Left lobe of liver (tissue), 2 donors: Measurements from ENCODE around the gene UBXN2A. TPM values are rescaled to one million over a fixed set of nuclear protein-coding genes. Genes with fewer than 3 reads are reported as not detected.
"Not testable (repeated sequence)": the region's sequence is repeated elsewhere in the genome, so short reads cannot be mapped to it uniquely, and the experiment has no call there.

Experiments used
- ATAC-seq: fragments of 200-7000 bp; cut with Tn5 transposase; one replicate; pipeline ENCODE4 v1.9.1; 2020; ENCODE audit warnings: mild to moderate bottlenecking, moderate library complexity
- DNase-seq: peaks from one replicate; pipeline ENCODE4 v3.0.0-alpha.2; 2020; ENCODE audit warnings: low spot score
- total RNA-seq: library from RNA; stranded (reverse); gene quantifications from one replicate; pipeline ENCODE4 v1.2.1, GENCODE V29; 2021
- donor health status: DM: no; HTN: no; CAD: no; lungs with moderate emphysema.
- donor health status: DM: no; HTN: yes; CAD: no.

UBXN2A gene
- total RNA-seq, 1 donor from 2014 or later, result 6.1 TPM

GRCh38 chr2:24010477-24011249 is 70.4 kb downstream of the UBXN2A start:
- DNase-seq (no peak), ATAC-seq (peak; percentile 20)

- DNase-seq (no peak), ATAC-seq (no peak)
These were observed 71.2 kb downstream of the UBXN2A start for GRCh38 chr2:24011250-24012104.

GRCh38 chr2:24012521-24013188 is 72.4 kb downstream of the UBXN2A start:
- DNase-seq (no peak), ATAC-seq (no peak)

GRCh38 chr2:24014902-24015301 is 74.6 kb downstream of the UBXN2A start:
- ATAC-seq, DNase-seq: not testable (repeated sequence)

- ATAC-seq (peak; percentile 31), DNase-seq (no peak)
These were observed 75.5 kb downstream of the UBXN2A start for GRCh38 chr2:24015562-24016375.

- no peak for DNase-seq
- ATAC-seq, result no peak
These were observed 76.1 kb downstream of the UBXN2A start for GRCh38 chr2:24016376-24016761.

- no peak for DNase-seq
- no peak for ATAC-seq
These were observed 76.8 kb downstream of the UBXN2A start for GRCh38 chr2:24016853-24017703.

- ATAC-seq (no peak), DNase-seq (no peak)
These were observed 77.4 kb downstream of the UBXN2A start for GRCh38 chr2:24017711-24018110.

GRCh38 chr2:24018241-24018640 is 78.0 kb downstream of the UBXN2A start:
- no peak for ATAC-seq
- no peak for DNase-seq

GRCh38 chr2:24019729-24020128 is 79.5 kb downstream of the UBXN2A start:
- ATAC-seq, result no peak

GRCh38 chr2:24020244-24020643 is 80.0 kb downstream of the UBXN2A start:
- ATAC-seq (no peak), DNase-seq (no peak)

More at GRCh38 chr2:24019729-24020128, 79.5 kb downstream of the UBXN2A start:
- DNase-seq, result no peak

GRCh38 chr2:24021122-24021998 is 81.1 kb downstream of the UBXN2A start:
- peak; percentile 75 for ATAC-seq
- no peak for DNase-seq

- no peak for DNase-seq
- ATAC-seq, result peak; percentile 42
These were observed 82.2 kb downstream of the UBXN2A start for GRCh38 chr2:24022324-24022974.

- ATAC-seq (no peak), DNase-seq (no peak)
These were observed 82.8 kb downstream of the UBXN2A start for GRCh38 chr2:24022975-24023575.

- DNase-seq (no peak), ATAC-seq (no peak)
These were observed 83.8 kb downstream of the UBXN2A start for GRCh38 chr2:24024018-24024417.

GRCh38 chr2:24024996-24025663 is 84.9 kb downstream of the UBXN2A start:
- DNase-seq (no peak), ATAC-seq (no peak)

GRCh38 chr2:24026233-24026632 is 86.0 kb downstream of the UBXN2A start:
- DNase-seq, result no peak
- no peak for ATAC-seq
